Daoy (cell line): ENCODE results near the gene KIAA1755. TPM values are rescaled to one million over a fixed set of nuclear protein-coding genes. Genes with fewer than 3 reads are reported as not detected.

Experiments used
- DNase-seq: peaks from one replicate; pipeline ENCODE4 v3.0.0-alpha.2; 2015; ENCODE audit warnings: low read depth
- total RNA-seq: library from RNA; depleted of rRNA; stranded (reverse); fragments of >200 nt; shearing (Covaris generic); gene quantifications from 2 replicates; pipeline ENCODE4 v1.2.3, GENCODE V29; 2014

The KIAA1755 gene
- total RNA-seq, 1 experiment from 2014 or later = 1.0 TPM

GRCh38 chr20:38202982-38203293, 57.6 kb downstream of the KIAA1755 start:
- DNase-seq = no peak

DNA sequence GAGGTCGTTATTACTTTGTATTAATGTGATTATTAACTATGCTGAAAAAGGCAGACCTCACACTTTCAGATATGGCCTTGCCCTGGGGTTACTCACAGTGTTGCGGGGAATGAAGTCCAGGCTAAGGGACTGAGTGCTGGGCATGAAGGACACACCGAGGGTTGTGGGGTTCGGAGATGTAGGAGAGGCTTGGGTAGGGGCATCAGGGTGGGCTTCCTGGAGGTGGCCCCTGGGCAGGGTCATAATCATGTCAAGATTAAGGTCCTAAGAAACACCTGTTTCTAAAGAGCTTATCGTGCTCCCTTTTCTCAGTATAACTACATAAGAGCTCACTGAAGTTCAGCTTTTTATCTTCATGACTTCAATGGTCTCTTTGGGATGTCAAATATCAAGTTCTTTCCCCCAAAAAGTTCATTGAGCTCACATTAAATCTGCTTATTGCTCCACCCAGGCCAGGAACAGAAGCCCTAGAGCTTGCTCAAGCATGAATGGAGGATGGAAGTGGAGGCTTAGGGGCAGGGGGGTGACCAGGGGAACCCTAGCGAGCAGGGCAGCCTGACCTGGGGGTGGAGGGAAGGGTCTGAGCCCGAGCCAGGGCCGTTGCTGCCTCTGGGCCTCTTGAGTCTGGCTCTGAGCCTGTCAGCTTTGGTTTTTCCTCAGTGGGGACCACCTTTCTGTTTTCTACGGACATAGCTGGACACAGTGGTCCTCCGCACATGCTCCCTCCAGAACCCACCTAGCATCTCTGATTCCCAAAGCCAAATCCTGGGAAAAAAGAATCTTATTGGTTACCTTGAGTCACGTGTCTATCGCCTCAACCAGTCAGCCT, 58.2 kb downstream of the KIAA1755 start:
- no peak for DNase-seq

DNA sequence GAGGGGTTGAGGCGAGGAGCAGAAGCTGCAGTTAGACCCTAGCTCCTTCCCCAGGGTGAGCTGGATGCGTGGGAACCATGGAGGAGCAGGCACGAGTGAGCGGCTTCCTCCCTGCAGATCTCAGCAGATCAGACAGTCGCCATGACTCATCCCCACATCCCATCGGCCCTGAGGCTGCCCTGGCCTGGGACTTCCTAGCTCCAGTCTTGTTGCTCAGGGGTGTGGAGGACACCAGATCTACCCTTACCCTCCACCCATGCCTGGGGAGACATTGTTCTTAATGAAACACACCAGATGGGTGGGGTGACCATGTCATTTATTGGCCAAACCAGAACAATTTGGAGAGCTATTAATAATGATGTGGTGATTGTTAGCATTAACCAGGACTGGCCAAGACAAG, 59.2 kb downstream of the KIAA1755 start:
- DNase-seq = peak; percentile 77

- no peak for DNase-seq
Observed at GRCh38 chr20:38200646-38201045, 59.9 kb downstream of the KIAA1755 start.

DNA sequence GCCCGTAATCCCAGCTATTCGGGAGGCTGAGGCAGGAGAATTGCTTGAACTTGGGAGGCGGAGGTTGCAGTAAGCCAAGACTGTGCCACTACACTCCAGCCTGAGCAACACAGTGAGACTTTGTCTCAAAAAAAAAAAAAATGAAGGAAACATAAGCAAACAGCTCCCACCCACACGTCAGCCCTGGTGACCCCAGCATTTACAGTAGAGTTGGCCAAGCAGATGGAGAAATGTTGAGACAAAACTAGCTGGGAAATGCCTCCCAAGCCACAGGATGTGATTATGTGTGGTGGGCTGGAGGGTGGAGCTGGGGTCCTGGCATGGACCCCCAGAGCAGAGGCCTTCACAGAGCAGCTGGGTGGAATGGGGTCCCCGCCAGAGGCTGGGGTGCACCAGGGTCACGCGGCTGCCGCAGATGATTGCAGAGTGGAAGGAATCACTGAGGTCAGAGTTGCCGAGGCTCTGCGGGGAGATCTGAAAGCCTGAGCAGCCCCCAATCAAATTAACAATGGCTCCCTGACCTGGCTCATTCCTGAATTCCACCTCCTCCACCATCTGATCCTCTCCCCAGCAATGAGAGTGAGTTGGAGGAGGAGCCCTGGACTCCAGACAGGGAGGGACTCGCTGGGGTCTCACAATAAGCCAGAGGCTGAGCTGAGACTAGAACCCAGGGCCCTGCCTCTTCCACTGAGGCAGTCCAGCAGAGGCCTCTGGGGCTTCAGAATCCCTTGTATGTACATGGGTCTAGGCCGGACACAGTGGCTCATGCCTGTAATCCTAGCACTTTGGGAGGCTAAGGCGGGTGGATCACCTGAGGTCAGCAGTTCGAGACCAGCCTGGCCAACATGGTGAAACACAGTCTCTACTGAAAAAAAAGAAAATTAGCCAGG, 60.8 kb downstream of the KIAA1755 start:
- no peak for DNase-seq

- DNase-seq = no peak
Observed at GRCh38 chr20:38198238-38198861, 62.2 kb downstream of the KIAA1755 start.

GRCh38 chr20:38197619-38198018, 62.9 kb downstream of the KIAA1755 start:
- DNase-seq = no peak

DNA sequence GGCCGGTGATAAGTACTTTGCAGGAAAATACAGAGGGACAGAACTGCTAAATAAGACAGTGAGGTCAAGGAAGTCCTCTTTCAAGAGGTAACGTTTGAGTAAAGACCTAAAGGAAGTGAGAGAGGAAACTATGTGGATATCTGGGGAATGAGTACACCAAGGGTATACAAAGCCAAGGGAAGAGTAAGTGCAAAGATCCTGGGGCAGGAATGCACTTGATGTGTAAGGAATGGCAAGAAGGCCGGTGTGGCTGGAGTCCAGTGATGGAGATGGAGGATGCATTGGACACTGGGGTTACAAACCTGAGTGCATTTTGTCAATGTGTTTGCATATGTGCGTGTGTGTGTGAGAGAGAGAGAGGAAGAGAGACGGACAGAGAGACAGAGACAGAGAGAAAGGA, 63.3 kb downstream of the KIAA1755 start:
- DNase-seq = no peak

- no peak for DNase-seq
Observed at GRCh38 chr20:38196592-38196991, 63.9 kb downstream of the KIAA1755 start.

DNA sequence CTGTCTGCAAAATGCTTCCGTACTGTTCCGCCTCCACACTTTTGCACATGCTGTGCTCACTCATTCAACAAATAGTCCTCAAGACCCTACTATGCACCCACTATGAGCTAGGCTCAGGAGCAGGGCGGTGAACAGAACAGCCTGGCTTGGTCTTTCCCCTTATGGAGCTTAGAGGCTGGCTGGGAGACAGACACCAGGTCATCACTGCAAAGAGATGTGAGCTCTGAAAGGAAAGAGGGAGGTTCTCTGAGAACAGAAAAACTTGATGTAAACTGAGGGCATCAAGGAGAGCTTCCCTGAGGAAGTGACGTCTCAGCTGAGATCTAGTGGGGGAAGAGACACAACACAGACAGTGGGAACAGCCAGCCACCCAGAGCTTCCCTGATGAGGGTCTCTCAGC, 64.5 kb downstream of the KIAA1755 start:
- DNase-seq = no peak

- DNase-seq = no peak
Observed at GRCh38 chr20:38195521-38195920, 65.0 kb downstream of the KIAA1755 start.

DNA sequence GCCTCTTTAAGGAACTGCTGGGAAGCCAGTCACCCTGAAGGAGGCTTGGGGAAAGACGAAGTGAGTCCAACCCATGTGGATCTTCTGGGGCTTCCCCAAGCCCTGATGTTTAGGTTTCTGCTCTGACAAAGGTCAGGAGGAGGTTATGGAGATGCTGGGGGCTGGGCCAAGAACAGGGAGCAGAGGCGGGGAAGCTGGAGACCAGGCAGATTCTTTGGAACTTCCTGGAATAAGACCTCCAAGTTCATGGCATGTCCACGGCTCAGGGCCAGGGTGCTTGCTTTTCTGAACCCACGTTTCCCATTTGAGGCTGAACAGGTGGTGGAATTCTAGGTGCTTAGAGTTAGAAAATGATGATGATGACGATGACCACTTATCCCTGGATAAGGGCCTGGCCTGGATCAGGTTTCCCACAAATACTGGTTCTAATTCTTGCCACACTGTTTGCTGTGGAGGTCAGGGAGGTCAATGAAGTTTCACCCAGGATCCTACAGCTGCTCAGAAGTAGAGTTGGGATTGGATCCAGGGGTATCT, 65.5 kb downstream of the KIAA1755 start:
- no peak for DNase-seq

GRCh38 chr20:38193586-38194105, 66.9 kb downstream of the KIAA1755 start:
- DNase-seq = no peak

GRCh38 chr20:38192323-38192885, 68.1 kb downstream of the KIAA1755 start:
- DNase-seq = no peak

GRCh38 chr20:38191654-38192053, 68.9 kb downstream of the KIAA1755 start:
- no peak for DNase-seq

DNA sequence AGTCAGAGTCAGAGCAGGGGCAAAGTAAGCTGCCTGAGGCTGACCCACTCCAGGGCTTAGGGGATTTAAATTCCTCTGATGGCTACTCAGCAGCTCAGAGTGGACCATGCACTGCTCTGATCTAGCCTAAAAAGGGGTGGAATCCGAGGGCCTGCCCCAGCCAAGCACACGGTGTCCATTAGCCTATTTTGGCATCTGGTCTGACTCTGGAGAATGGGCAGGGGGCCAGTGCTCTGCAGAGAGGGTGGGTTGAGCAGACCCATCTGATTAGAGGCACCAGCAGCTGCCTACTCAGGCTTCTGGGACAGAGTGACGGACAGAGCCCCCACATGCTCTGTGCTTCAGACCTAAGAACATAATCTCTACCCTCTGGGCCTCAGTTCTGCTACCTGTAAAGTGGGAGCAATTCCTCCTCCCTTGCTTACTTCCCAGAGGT, 69.6 kb downstream of the KIAA1755 start:
- DNase-seq = no peak

GRCh38 chr20:38190166-38190565, 70.4 kb downstream of the KIAA1755 start:
- DNase-seq = no peak

- DNase-seq = peak; percentile 47
Observed at GRCh38 chr20:38187517-38187916, 73.0 kb downstream of the KIAA1755 start.

DNA sequence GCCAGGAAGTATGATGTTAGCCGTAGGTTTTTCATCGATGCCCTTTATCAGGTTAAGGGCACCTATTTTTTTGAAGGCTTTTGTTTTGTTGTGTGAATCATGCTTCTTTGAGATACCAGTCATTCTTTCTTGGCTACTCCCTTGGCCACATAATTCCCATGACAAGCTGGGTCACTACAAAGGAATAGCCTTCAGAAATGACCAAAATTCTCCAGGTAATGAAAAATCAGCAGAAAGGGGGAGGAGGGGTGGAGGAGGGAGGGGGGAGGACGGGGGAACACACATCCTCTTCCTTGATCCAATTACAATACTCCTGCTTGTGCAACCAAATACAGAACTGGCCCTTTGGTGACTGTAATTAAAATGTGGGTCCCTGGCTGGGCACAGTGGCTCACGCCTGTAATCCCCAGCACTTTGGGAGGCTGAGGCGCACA, 73.7 kb downstream of the KIAA1755 start:
- DNase-seq = peak; percentile 69

DNA sequence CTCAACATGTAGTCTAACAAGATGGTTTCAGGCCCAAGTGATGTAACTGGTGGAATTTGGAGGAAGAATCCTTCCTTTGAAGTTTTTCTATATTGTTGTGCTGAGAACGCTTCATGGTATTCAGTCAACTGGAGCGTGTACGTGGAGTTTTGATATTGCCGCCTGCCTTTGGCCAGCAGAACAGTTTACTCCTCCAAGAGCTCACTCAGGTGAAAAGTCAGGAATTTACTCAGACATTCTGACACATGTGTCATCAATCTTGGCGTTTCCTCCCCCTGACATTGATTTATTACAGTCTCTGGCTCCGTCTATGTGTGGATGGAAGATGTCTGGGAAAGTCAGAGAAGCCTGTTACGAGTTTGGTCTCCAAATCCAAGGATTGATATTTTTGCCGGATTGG, 76.4 kb downstream of the KIAA1755 start:
- no peak for DNase-seq

DNA sequence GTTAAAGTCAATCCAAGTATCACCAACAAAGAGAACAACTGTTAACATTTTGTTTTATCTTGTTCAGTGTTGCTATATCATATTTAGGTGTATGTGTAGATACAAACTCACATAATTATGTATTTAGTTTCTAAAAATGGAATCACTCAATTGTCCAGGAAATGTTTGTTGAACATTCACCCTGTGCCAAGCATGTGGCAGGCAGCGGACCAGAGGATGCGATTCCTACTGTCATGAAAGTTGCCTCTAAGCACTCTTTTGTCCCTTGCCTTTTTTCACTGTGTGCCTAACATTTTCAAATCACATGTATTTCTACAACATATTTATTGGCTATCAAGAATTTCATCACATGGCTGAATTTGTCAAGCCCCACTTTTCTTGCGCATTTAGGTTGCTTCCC, 78.6 kb downstream of the KIAA1755 start:
- no peak for DNase-seq
